HG03432 (cell line): ENCODE results near the gene NPW.

ENCODE experiments used
- ATAC-seq: cut with Tn5 transposase; IDR thresholded peaks from one replicate; pipeline ENCODE4 v1.9.1; 2021; ENCODE audit warnings: mild to moderate bottlenecking, moderate library complexity; ENCODE audit not compliant: unreplicated experiment

Gene NPW

DNA sequence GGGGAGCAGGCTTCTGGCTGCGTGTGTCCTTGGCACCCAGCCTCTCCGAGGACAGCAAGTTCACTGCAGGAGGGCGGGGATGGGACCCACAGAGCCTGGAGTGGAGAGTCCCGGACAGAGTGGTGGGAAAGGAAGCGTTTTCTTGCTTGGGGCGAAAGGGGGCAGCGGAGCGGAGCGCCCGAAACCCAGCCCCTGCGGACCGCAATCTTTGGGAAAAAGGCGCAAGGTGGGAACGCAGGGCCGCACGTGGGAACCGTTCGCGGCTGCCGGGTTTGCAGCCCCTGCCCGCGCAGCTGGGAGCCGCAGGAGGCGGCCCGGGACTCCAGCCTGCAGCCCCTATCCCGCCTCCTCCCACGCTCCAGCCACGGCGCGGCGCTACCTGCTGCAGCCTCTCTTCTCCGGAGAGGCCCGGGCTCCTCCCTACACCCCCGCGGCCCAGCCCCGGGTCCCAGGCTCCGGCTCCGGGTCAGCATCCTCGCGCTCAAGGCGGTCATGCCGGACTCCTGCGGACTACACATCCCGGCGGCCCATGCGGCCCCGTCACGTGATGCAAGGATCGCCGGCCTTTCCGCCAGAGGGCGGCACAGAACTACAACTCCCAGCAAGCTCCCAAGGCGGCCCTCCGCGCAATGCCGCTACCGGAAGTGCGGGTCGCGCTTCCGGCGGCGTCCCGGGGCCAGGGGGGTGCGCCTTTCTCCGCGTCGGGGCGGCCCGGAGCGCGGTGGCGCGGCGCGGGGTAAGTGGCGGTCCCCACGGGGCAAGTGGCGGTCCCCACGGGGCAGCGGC lies 27.9 kb downstream of the NPW start, which contains the start of the genes NTHL1 and TSC2:
Gene NTHL1 (minus strand): TSS at position 505 of the 786 bp plus-strand sequence. CDS start 11 bp downstream, at position 494.
Gene TSC2 (plus strand): TSS at position 656 of the 786 bp plus-strand sequence. CDS start 631 bp downstream, outside the sequence.
- ATAC-seq = peak; percentile 94

DNA sequence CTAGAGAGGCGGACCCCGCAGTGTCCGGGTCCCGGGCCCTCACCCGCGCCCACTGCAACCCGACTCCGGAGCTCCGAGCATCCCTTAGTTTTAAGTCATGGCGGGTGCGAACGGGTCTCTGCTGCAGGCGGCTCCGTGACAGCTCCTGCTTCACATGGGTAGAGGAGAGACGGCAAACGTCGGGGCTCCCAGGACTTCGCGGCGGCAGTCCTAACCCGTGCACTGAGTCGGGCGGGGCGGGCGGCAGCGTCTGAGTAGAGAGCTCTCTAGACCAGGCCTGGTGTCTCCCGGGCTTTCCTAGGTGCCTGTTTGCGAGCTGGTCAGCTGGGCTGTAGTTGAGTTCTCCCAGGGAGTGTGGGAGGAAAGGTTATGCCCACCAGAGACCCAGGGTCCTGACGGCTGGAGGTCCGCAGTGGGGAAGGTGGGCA lies 28.5 kb downstream of the NPW start:
- ATAC-seq = no peak

DNA sequence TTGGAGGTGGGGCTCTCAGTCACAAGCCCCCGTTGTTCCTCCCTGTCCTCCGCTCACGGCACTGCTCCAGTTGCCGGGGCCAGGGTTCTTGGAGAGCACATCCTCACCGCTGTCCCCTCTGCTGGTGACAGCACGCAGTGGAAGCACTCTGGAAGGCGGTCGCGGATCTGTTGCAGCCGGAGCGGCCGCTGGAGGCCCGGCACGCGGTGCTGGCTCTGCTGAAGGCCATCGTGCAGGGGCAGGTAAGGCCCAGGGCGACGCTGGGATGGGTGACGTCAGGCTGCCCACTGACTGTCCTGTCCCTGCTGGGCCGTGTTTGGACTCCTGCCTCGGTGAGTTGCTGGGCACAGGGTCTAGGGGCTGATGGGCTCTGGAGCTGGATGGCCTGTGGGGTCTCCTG lies 33.6 kb downstream of the NPW start:
- no peak for ATAC-seq

DNA sequence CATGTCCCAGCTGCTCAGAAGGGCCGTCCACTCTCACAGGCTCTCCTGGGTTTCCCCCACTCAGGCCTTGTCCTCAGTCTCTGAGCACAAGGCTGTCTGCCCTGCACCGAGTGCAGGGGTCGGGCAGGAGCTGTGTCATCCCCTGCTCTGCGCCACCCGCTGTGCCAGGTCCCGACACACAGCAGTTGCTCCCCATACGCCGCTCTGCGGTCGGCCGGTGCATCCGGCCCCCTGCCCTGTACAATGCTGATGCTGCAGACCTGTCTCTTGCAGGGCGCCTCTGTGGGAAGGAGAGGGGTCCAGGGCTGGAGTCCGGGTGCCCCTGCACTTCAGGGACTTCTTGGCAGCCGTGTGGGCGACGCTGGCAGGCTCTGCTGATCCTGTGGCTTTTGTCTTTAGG lies 34.3 kb downstream of the NPW start:
- ATAC-seq = no peak

DNA sequence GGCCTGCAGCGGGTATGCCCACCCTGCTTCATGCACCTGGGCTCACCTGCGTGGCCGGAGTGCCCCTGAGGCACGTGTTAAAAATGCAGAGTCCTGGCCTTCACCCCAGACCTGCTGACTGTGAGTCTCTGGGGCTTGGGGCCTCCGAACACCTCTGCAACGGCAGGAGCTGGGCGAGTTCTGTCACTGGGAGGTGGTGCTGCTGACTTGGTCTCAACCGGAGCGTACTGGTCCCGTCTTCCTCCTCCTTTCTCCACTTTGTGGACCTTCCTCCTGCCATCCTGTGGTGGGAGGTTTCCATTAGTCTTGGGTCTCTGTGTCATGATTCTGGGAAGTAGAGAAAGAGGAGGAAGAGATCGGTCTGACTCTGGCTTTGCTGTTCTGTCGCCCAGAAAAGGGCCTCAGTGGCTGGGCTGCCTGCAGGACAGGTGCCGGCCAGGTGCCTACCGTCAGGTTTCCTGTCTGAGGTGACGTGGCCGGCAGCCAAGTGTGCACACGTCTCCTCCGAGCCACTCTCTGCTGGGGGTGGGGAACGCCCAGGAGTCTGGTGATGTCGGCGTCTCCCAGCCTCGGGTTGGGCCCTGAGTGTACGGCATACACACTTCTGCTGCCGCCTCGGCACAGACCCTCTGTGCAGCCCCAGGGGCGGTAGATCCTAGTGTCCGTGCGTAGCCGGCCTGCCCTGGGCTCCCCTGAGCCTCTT lies 35.1 kb downstream of the NPW start:
- no peak for ATAC-seq

DNA sequence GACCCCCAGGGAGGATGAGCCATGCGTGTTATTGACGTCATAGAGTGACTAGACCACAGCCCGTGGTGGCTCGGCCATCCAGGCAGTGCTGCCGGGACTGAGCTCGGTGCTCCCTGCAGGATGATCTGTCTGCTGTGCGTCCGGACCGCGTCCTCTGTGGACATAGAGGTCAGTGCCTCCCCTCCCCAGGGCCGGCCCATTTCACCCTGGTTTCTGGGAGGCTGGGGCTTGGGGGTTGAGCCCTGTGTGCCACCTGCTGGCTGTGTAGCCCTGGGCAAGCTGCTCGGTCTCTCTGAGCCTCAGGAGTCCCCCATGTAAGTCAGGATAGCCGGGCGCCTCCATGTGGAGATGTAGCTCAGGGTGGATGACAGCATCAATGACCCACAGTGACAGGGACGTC lies 36.5 kb downstream of the NPW start:
- ATAC-seq = no peak

DNA sequence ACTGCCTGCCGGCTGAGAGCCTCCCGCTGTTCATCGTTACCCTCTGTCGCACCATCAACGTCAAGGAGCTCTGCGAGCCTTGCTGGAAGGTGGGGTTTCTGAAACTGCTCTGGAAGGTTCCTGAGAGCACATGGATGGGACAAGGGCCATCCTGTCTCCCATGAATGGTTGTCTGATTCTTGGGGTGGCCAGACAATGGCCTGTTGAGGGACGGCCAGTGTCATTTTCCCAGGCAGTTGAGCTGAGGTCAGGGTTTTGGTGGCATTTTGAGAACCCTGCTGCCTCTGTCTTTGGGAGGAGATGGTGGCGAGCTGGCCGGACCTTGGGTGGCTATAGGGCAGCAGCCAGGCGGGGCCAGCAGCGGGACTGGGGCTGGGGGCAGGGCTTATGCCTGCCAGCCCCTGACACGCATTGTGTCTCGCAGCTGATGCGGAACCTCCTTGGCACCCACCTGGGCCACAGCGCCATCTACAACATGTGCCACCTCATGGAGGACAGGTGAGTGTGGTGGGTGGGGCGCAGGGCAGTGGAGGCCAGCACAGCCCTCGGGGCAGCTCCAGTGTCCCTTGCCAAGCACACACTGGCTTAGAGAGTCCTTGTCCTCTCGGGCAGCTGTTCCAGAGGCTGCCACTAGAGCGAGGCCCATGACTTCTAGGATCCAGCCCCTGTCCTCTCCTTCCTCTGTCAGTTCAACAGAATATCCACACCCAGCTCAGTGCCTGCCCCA lies 37.3 kb downstream of the NPW start:
- ATAC-seq = no peak

DNA sequence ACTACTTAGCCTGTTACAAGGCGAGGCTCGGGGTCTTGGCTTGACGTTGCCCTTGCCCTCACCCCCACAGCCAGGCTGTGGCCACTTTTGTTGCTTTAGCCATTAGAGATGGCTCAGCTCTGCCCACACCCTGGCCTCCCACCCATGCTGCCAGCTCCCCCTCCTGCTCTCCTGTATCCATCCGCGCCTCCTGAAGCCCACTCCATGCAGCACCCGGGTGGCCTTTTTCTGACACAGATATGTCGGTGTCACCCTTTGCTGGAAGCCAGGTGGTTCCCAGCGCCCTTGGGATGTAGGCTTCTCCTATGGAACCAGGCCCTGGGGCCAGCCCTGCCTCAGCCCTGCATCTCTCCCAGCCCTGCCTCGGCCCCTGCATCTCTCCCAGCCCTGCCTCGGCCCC lies 37.9 kb downstream of the NPW start:
- no peak for ATAC-seq

DNA sequence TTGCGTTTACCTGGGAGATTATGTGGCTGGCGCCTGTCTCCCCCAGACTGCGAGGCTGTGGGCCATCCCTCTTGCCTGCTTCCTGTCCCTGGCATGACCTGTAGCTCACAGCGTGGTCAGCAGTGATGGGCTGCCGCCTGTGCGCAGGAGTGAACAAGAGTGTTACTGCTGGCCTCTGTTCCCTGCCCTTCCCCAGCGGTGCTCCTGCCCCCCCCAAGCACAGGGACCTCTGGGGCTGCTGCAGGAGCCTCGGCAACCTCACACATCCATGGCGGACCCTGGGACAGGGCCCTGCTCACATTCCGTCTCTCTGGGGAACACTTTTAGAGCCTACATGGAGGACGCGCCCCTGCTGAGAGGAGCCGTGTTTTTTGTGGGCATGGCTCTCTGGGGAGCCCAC lies 38.8 kb downstream of the NPW start:
- no peak for ATAC-seq

DNA sequence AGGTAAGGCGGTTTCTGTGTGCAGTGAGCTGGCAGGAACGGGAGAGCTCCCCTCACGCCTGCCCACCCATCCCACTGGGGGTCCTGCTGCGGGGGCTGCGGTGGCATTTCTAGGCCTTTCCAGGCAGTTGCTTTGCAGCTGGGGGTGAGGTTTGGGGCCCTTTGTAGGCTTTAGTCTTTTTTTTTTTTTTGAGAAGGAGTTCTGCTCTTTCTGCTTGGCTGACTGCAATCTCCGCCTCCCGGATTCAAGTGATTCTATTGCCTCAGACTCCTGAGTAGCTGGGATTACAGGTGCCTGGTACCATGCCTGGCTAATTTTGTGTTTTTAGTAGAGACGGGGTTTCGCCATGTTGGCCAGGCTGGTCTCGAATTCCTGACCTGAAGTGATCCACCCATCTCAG lies 39.3 kb downstream of the NPW start:
- no peak for ATAC-seq

DNA sequence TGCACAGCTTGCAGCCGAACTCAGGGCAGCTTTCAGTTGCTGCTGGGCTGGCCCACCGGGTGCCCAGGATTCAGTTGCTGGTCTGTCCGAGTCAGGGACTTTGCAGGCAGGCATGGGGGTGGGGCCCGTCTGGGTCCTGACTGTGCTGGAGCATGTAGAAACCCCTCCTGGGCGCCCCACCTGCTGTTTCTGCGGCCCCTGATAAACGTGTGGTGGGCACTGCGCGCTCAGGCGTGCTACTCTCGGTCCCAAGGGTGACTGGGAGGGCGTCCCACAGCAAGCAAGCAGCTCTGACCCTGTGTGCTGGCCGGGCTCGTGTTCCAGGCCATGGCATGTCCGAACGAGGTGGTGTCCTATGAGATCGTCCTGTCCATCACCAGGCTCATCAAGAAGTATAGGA lies 40.8 kb downstream of the NPW start:
- ATAC-seq = no peak

DNA sequence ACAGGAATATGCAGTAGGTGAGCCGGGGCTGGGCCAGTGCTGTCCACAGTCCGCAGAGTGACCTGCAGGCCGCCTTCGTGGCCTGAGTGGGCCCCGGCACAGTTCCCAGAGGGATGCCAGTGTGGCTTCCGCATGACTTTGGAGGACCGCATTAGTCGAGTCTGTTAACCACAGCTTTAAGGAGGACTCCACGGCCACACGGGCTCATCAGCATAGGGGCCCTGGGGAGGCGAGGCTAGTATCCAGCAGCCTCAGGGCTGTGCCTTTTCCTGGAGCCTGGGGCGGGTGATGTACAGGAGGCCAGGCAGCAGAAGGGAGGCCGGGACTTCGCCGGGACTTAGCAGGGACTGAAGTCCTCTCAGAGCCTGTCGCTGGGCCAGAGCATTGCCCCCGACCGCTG lies 41.4 kb downstream of the NPW start:
- ATAC-seq = no peak

DNA sequence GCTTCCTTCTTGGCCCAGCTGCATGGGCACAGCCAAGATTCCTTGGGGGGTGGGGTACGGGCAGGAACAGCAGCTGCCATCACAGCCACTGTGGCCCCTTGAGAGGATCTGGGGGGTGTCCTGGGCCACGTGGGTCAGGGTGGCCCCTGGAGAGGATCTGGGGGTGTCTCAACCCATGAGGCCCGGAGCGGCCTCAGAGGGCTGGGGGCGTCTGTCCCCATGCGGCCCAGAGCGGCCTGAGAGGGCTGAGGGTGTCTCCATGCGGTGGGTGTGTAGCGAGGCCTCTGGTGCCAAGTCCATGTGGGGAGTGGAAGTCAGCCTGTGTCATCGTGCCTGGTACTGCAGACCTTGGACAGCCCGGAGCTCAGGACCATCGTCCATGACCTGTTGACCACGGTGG lies 41.9 kb downstream of the NPW start:
- ATAC-seq = no peak

DNA sequence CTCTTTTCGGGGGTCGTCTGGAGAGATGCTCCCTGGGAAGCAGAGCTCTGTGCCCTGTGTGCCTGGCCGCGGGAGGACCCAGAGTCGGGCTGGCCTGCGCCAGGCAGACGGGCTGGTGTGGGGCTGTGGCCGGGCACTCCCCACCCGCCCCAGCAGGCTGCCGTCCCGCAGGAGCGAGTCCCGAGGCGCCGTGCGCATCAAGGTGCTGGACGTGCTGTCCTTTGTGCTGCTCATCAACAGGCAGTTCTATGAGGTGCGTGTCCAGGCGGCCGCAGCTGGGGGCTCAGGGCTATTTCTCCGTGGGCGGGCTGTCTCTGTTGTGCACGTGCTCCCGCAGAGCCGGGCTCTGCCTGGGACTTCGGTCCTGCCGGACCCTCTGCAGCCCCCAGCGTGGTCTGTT lies 43.2 kb downstream of the NPW start:
- ATAC-seq = no peak

DNA sequence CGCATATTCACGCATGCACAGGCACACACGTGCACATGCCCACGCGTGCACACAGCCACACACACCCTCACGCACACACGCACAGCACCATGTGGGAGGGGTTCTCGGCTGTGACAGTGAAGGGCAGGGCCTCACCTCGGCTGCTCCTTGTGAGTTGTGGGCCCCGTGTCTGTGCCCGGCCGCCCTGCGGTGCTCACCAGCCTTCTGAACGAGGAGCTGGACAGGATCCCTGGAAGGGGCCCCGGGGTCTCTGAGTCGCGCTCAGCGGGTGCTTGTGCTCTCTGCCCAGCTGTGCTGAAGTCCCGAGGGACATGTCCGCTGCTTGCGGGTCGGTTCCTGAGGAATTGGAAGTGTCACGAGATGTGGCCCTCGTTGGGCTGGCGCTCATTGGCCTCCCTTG lies 44.3 kb downstream of the NPW start:
- ATAC-seq = no peak

DNA sequence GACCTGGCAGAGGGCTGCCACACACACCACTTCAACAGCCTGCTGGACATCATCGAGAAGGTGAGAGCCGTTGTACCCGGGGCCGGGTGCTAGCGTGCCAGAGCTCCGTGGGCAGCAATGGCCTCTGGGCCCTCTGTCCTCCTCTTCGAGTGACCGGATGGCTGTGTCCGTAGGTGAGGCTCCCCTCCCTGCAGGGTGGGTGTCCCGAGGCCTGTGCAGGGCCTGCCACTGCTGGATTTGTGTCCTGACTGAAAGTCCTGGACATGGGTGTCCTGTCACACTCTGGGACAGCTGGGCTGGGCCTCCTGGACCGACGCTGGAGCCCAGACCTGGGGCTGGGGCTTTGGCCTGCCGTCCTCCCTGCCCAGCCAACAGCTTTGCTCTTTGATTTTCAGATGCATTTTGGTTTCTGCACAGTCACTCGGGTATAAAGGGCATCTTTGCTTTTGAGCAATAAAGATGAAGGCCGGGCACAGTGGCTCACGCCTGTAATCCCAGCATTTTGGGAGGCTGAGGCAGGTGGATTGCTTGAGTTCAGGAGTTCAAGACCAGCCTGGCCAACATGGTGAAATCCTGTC lies 44.9 kb downstream of the NPW start:
- no peak for ATAC-seq

DNA sequence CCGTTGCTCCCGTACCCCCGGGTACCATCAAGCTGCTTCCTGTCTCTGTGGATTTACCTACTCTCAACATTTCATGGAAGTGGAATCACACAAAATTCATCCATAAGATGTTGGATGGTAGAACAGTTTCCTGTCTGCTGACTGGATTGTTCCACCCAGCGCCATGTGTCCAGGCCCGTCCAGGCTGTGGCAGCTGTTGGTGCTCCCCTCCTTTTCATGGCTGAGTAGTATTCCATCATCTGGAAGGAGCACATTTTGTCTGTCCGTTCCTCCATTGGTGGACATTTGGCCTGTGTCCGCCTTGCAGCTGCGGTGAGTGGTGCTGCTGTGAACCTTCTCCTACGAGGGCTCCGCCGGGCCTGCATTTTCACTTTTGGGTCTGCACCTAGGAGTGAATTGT lies 46.6 kb downstream of the NPW start:
- no peak for ATAC-seq
